SK-N-MC (cell line): ENCODE measurements around the gene LUZP1.

Experiments
- DNase-seq: peaks from one replicate; pipeline ENCODE4 v3.0.0-alpha.2; 2011; ENCODE audit warnings: low read depth, low spot score
- H3K27ac ChIP-seq: fragments of 200-600 bp; sonication (generic); 2 replicates; pipeline ENCODE4 v1.5.1; 2016; ENCODE audit warnings: mixed run types
- H3K36me3 ChIP-seq: fragments of 200-600 bp; sonication (generic); 2 replicates; pipeline ENCODE4 v1.6.1; 2017; ENCODE audit warnings: antibody characterized with exemption, low read length, mixed read lengths; ENCODE audit not compliant: insufficient read depth
- H3K4me3 ChIP-seq: fragments of 200-600 bp; sonication (generic); 2 replicates; pipeline ENCODE4 v1.5.1; 2016
- H3K9ac ChIP-seq: fragments of 200-600 bp; sonication (generic); 2 replicates; pipeline ENCODE4 v1.8.0; 2017; ENCODE audit warnings: mixed run types, mixed read lengths; ENCODE audit not compliant: insufficient read length
- H3K9me3 ChIP-seq: fragments of 200-600 bp; sonication (generic); 2 replicates; pipeline ENCODE4 v1.6.1; 2017; ENCODE audit warnings: low read depth, mild to moderate bottlenecking, antibody characterized with exemption, low read length, moderate library complexity, mixed read lengths
- EZH2 ChIP-seq: fragments of 200-600 bp; sonication (generic); IDR thresholded peaks from one replicate; pipeline ENCODE4 v1.6.1; 2017; ENCODE audit warnings: antibody characterized with exemption
- FOXP2 ChIP-seq: optimal IDR thresholded peaks from 2 replicates; pipeline ENCODE3; 2011; ENCODE audit warnings: mild to moderate bottlenecking, moderate library complexity; ENCODE audit not compliant: insufficient read depth; ENCODE audit errors: extremely low read length, control extremely low read depth
- POLR2AphosphoS5 ChIP-seq: IDR thresholded peaks from 2 replicates; pipeline ENCODE4 v1.6.1; 2012; ENCODE audit warnings: mild to moderate bottlenecking, low read depth, low read length, borderline replicate concordance

Gene LUZP1

GRCh38 chr1:23080885-23081284 lies 87.8 kb downstream of the LUZP1 start:
- H3K9me3 ChIP-seq: no peaks in the 10 kb centered on the region
- TF ChIP-seq POLR2AphosphoS5 (no peak), EZH2 (no peak), FOXP2 (no peak)
- peaks cover 98% of the 10 kb centered on the region for H3K36me3 ChIP-seq
- no peak overlapping the region for H3K27ac ChIP-seq
- DNase-seq: no peak
- H3K4me3 ChIP-seq: no peak overlapping the region
- no peak overlapping the region for H3K9ac ChIP-seq

GRCh38 chr1:23079025-23079424 lies 89.6 kb downstream of the LUZP1 start:
- peaks cover 93% of the 10 kb centered on the region for H3K36me3 ChIP-seq
- H3K9me3 ChIP-seq: no peaks in the 10 kb centered on the region
- TF ChIP-seq POLR2AphosphoS5: 0 out of 2 replicates have a peak, but pooled peaks have one; percentile 10
- TF ChIP-seq EZH2: no peak
- H3K9ac ChIP-seq: no peak overlapping the region
- H3K27ac ChIP-seq: no peak overlapping the region
- H3K4me3 ChIP-seq: no peak overlapping the region
- no peak for DNase-seq

- no peak for DNase-seq
- Histone ChIP-seq H3K9me3 (no peaks in the 10 kb centered on the region), H3K27ac (no peak overlapping the region), H3K4me3 (no peak overlapping the region), H3K9ac (no peak overlapping the region), H3K36me3 (peaks cover 90% of the 10 kb centered on the region)
- TF ChIP-seq FOXP2 (no peak), POLR2AphosphoS5 (no peak), EZH2 (no peak)
Observed at GRCh38 chr1:23074012-23074411, 94.6 kb downstream of the LUZP1 start.

DNA sequence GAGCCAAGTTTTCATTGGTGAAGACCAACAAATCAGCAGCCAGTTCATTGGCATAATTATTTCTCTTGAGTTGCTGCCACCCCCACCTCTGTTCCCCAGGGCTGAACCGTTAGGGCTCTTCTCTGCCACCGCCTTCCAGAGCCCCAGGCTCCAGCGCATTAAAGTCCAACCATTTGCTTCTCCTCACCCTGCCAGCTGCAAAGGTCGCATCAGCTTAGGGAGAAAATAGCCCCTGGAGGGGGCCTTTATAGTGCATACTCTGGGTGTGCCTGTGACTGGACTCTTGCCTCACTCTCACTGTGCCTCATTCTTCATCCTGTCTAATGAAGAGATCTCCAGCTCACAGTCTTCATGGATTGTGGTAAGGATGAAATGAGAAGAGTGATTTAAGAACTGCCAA lies 99.0 kb downstream of the LUZP1 start:
- H3K9me3 ChIP-seq: no peaks in the 10 kb centered on the region
- H3K4me3 ChIP-seq: no peak overlapping the region
- no peak overlapping the region for H3K9ac ChIP-seq
- H3K36me3 ChIP-seq: peaks cover 98% of the 10 kb centered on the region
- no peak for DNase-seq
- H3K27ac ChIP-seq: no peak overlapping the region
- TF ChIP-seq POLR2AphosphoS5 (no peak), FOXP2 (no peak), EZH2 (no peak)

DNA sequence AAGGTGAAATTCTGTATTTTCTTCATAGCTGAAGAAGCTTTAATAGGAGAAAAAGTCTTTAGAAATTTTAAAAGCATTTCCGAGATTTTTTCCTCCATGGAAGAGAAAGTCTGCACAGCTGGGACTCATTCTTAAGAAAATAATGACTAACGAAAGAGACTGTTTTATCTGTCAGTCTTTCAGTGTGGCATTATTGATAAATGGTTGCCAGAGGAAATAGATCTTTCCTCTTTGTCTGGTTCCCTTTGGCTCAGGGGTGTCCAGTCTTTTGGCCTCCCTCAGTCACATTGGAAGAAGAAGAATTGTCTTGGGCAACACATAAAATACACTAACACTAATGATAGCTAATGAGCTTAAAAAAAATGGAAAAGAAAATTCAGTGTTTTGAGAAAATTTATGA lies 99.5 kb downstream of the LUZP1 start:
- Histone ChIP-seq H3K4me3 (no peak overlapping the region), H3K27ac (no peak overlapping the region), H3K36me3 (peaks cover 98% of the 10 kb centered on the region), H3K9me3 (no peaks in the 10 kb centered on the region), H3K9ac (no peak overlapping the region)
- TF ChIP-seq FOXP2 (no peak), EZH2 (no peak), POLR2AphosphoS5 (no peak)
- DNase-seq: no peak

- peaks cover 92% of the 10 kb centered on the region for H3K36me3 ChIP-seq
- TF ChIP-seq EZH2 (no peak), POLR2AphosphoS5 (no peak), FOXP2 (no peak)
- H3K9ac ChIP-seq: no peak overlapping the region
- H3K4me3 ChIP-seq: no peak overlapping the region
- DNase-seq: no peak
- no peaks in the 10 kb centered on the region for H3K9me3 ChIP-seq
- no peak overlapping the region for H3K27ac ChIP-seq
Observed at GRCh38 chr1:23066075-23066474, 102.6 kb downstream of the LUZP1 start.

GRCh38 chr1:23065385-23065784 lies 103.3 kb downstream of the LUZP1 start:
- no peak overlapping the region for H3K4me3 ChIP-seq
- no peak overlapping the region for H3K27ac ChIP-seq
- no peak for TF ChIP-seq POLR2AphosphoS5
- no peak for TF ChIP-seq EZH2
- no peak for TF ChIP-seq FOXP2
- no peak overlapping the region for H3K9ac ChIP-seq
- H3K9me3 ChIP-seq: no peaks in the 10 kb centered on the region
- peaks cover 93% of the 10 kb centered on the region for H3K36me3 ChIP-seq
- DNase-seq: no peak

DNA sequence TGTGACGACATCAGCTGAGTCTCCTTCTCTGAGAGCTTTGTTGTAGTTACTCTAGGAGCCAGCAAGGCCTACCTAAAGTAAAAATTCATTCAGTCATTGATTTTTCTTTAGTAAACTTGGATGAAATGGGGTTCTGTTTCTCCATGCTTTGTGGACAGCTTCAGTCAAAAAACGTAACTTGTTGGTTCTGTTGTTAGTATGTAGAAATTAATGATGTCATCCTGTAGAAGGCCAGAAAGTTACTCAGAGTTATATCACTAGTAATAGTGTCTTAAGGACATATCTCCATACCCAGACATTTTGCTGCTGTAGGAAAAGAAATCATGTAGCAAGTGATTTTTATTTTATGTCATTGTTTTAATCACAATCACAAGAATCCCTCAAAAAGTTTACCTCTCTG lies 106.4 kb downstream of the LUZP1 start:
- DNase-seq: no peak
- H3K9me3 ChIP-seq: no peaks in the 10 kb centered on the region
- H3K9ac ChIP-seq: no peak overlapping the region
- no peak for TF ChIP-seq EZH2
- TF ChIP-seq FOXP2: no peak
- TF ChIP-seq POLR2AphosphoS5: no peak
- H3K27ac ChIP-seq: no peak overlapping the region
- no peak overlapping the region for H3K4me3 ChIP-seq
- H3K36me3 ChIP-seq: peaks cover 94% of the 10 kb centered on the region

DNA sequence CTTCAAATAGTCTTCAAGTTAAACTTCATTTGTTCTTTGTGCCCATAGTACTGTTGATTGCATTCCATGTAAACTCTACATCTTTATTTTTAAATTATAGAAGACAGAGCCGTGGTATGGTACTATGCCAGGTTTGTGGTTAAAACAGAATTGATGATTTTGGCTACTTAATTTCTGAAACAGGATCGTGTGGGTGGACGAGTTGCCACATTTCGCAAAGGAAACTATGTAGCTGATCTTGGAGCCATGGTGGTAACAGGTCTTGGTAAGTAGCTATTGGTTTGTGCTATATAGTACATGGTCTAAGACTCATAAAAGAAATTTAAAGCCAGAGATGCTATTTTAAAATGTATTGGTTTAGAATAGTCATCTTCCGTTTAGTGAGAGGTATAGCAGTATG lies 111.4 kb downstream of the LUZP1 start:
- DNase-seq: no peak
- Histone ChIP-seq H3K4me3 (no peak overlapping the region), H3K9me3 (no peaks in the 10 kb centered on the region), H3K36me3 (peaks cover 97% of the 10 kb centered on the region), H3K27ac (no peak overlapping the region), H3K9ac (no peak overlapping the region)
- TF ChIP-seq POLR2AphosphoS5 (no peak), EZH2 (no peak), FOXP2 (no peak)
